ENCODE results near the gene RARS2.

DNA sequence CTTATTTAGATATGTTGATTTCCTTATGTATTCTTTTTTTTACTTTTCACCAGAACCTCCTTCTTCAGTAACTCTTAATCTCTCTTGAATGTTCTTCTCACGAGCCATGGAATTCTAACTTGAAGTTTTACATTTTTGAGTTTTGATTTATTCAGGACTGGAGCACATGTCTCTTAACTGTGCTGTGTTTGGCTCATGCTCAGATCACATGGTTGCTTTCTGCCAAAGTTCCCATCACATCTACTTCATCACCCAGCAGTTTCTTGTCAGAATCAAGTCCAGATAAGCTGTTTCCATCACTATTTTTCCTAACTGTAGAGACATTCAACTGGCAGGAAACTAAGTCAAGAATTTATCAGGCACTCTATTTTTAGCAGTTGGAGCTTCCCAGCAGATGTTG lies 85.3 kb downstream of the RARS2 start:
- no peak for TF ChIP-seq POLR2A (IDR thresholded peaks at IDR 0.05; ENCODE audit: low read length)
- no peak for TF ChIP-seq GATA1 (IDR thresholded peaks at IDR 0.05; ENCODE audit: low read depth, low read length)
